ENCODE measurements around the gene PGA5. TPM values are rescaled to one million over a fixed set of nuclear protein-coding genes. Genes with fewer than 3 reads are reported as not detected.
"Not testable (repeated sequence)": the region's sequence is repeated elsewhere in the genome, so short reads cannot be mapped to it uniquely, and the experiment has no call there.

PGA5 gene
- total RNA-seq, 1 donor from 2014 or later: not detected

GRCh38 chr11:61198361-61198760 lies 42.6 kb upstream of the PGA5 start:
- no peaks in the 10 kb centered on the region for H3K4me1 Mint-ChIP-seq (ENCODE audit: unreplicated experiment)
- H3K9me3 Mint-ChIP-seq (ENCODE audit: unreplicated experiment): no peaks in the 10 kb centered on the region
- no peak for TF ChIP-seq CTCF (IDR thresholded peaks at IDR 0.05)
- DNase-seq (ENCODE audit: extremely low spot score, unreplicated experiment): no peak
- H3K27me3 Mint-ChIP-seq (ENCODE audit: unreplicated experiment): peaks cover 67% of the 10 kb centered on the region
- H3K27ac Mint-ChIP-seq (ENCODE audit: unreplicated experiment): no peak overlapping the region
- H3K36me3 Mint-ChIP-seq (ENCODE audit: unreplicated experiment): no peaks in the 10 kb centered on the region
- H3K4me3 Mint-ChIP-seq (ENCODE audit: unreplicated experiment): no peak overlapping the region

GRCh38 chr11:61198948-61199523 lies 41.9 kb upstream of the PGA5 start:
- no peaks in the 10 kb centered on the region for H3K36me3 Mint-ChIP-seq (ENCODE audit: unreplicated experiment)
- no peak overlapping the region for H3K4me3 Mint-ChIP-seq (ENCODE audit: unreplicated experiment)
- H3K9me3 Mint-ChIP-seq (ENCODE audit: unreplicated experiment): no peaks in the 10 kb centered on the region
- H3K4me1 Mint-ChIP-seq (ENCODE audit: unreplicated experiment): no peaks in the 10 kb centered on the region
- TF ChIP-seq CTCF (IDR thresholded peaks at IDR 0.05): no peak
- no peak for DNase-seq (ENCODE audit: extremely low spot score, unreplicated experiment)
- H3K27me3 Mint-ChIP-seq (ENCODE audit: unreplicated experiment): peaks cover 67% of the 10 kb centered on the region
- H3K27ac Mint-ChIP-seq (ENCODE audit: unreplicated experiment): no peak overlapping the region

DNA sequence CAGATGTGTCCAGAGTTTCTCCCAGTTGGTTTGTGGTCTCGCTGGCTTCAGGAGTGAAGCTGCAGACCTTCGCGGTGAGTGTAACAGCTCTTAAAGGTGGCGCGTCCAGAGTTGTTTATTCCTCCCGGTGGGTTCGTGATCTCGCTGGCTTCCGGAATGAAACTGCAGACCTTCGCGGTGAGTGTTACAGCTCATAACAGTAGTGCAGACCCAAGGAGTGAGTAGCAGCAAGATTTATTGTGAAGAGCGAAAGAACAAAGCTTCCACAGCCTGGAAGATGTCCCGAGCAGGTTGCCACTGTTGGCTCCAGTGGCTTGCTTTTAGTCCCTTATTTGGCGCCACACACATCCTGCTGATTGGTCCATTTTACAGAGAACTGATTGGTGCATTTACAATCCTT lies 39.5 kb upstream of the PGA5 start:
- no peak overlapping the region for H3K27ac Mint-ChIP-seq (ENCODE audit: unreplicated experiment)
- no peak overlapping the region for H3K4me3 Mint-ChIP-seq (ENCODE audit: unreplicated experiment)
- no peak for TF ChIP-seq CTCF (IDR thresholded peaks at IDR 0.05)
- peaks cover 57% of the 10 kb centered on the region for H3K27me3 Mint-ChIP-seq (ENCODE audit: unreplicated experiment)
- DNase-seq (ENCODE audit: extremely low spot score, unreplicated experiment): no peak
- H3K9me3 Mint-ChIP-seq (ENCODE audit: unreplicated experiment): no peaks in the 10 kb centered on the region
- H3K36me3 Mint-ChIP-seq (ENCODE audit: unreplicated experiment): no peaks in the 10 kb centered on the region
- no peaks in the 10 kb centered on the region for H3K4me1 Mint-ChIP-seq (ENCODE audit: unreplicated experiment)

- peaks cover 47% of the 10 kb centered on the region for H3K27me3 Mint-ChIP-seq (ENCODE audit: unreplicated experiment)
- H3K36me3 Mint-ChIP-seq (ENCODE audit: unreplicated experiment); H3K9me3 Mint-ChIP-seq (ENCODE audit: unreplicated experiment); H3K4me3 Mint-ChIP-seq (ENCODE audit: unreplicated experiment); H3K4me1 Mint-ChIP-seq (ENCODE audit: unreplicated experiment); H3K27ac Mint-ChIP-seq (ENCODE audit: unreplicated experiment): not testable (repeated sequence)
- peak; percentile 57 for DNase-seq (ENCODE audit: extremely low spot score, unreplicated experiment)
Measured at GRCh38 chr11:61202950-61203746, 37.8 kb upstream of the PGA5 start, which contains the start of gene PGA3. PGA3 (plus strand) TSS chr11:61203515; CDS start chr11:61203565, 50 bp downstream.

DNA sequence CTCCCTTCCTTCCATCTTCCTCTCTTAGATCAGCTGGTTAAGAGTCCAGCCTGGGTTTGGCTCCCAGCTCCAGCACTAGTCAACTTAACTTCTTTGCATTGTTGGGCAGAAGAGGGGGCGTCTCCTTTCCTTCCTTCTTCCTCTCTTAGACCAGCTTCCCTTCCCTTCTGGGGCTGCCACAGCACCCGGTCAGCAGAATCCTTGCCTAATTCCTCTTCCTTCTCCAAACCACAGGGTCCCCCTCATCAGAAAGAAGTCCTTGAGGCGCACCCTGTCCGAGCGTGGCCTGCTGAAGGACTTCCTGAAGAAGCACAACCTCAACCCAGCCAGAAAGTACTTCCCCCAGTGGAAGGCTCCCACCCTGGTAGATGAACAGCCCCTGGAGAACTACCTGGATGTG lies 37.1 kb upstream of the PGA5 start:
- not testable (repeated sequence) for DNase-seq (ENCODE audit: extremely low spot score, unreplicated experiment); H3K36me3 Mint-ChIP-seq (ENCODE audit: unreplicated experiment); H3K27ac Mint-ChIP-seq (ENCODE audit: unreplicated experiment); H3K9me3 Mint-ChIP-seq (ENCODE audit: unreplicated experiment); H3K4me1 Mint-ChIP-seq (ENCODE audit: unreplicated experiment); H3K4me3 Mint-ChIP-seq (ENCODE audit: unreplicated experiment)
- H3K27me3 Mint-ChIP-seq (ENCODE audit: unreplicated experiment): peaks cover 40% of the 10 kb centered on the region

- H3K4me3 Mint-ChIP-seq (ENCODE audit: unreplicated experiment); DNase-seq (ENCODE audit: extremely low spot score, unreplicated experiment); H3K27ac Mint-ChIP-seq (ENCODE audit: unreplicated experiment); H3K9me3 Mint-ChIP-seq (ENCODE audit: unreplicated experiment); H3K36me3 Mint-ChIP-seq (ENCODE audit: unreplicated experiment); H3K4me1 Mint-ChIP-seq (ENCODE audit: unreplicated experiment): not testable (repeated sequence)
- peaks cover 35% of the 10 kb centered on the region for H3K27me3 Mint-ChIP-seq (ENCODE audit: unreplicated experiment)
Measured at GRCh38 chr11:61204502-61205059, 36.4 kb upstream of the PGA5 start.

GRCh38 chr11:61207636-61208310 lies 33.2 kb upstream of the PGA5 start:
- H3K9me3 Mint-ChIP-seq (ENCODE audit: unreplicated experiment); H3K27ac Mint-ChIP-seq (ENCODE audit: unreplicated experiment): not testable (repeated sequence)

GRCh38 chr11:61210629-61211028 lies 30.3 kb upstream of the PGA5 start:
- H3K36me3 Mint-ChIP-seq (ENCODE audit: unreplicated experiment); H3K9me3 Mint-ChIP-seq (ENCODE audit: unreplicated experiment); H3K4me1 Mint-ChIP-seq (ENCODE audit: unreplicated experiment); DNase-seq (ENCODE audit: extremely low spot score, unreplicated experiment); H3K27ac Mint-ChIP-seq (ENCODE audit: unreplicated experiment); H3K4me3 Mint-ChIP-seq (ENCODE audit: unreplicated experiment); H3K27me3 Mint-ChIP-seq (ENCODE audit: unreplicated experiment): not testable (repeated sequence)

More at GRCh38 chr11:61207636-61208310, 33.2 kb upstream of the PGA5 start:
- H3K4me1 Mint-ChIP-seq (ENCODE audit: unreplicated experiment); H3K4me3 Mint-ChIP-seq (ENCODE audit: unreplicated experiment); DNase-seq (ENCODE audit: extremely low spot score, unreplicated experiment); H3K36me3 Mint-ChIP-seq (ENCODE audit: unreplicated experiment): not testable (repeated sequence)
- H3K27me3 Mint-ChIP-seq (ENCODE audit: unreplicated experiment): peaks cover 16% of the 10 kb centered on the region
